GM18867 (cell line): ENCODE measurements around the gene TMEM143.
"Not testable (repeated sequence)": the region's sequence is repeated elsewhere in the genome, so short reads cannot be mapped to it uniquely, and the experiment has no call there.

ENCODE experiments used
- ATAC-seq: cut with Tn5 transposase; IDR thresholded peaks from one replicate; pipeline ENCODE4 v1.9.1; 2021; ENCODE audit warnings: mild to moderate bottlenecking, moderate library complexity; ENCODE audit not compliant: unreplicated experiment

TMEM143 gene

GRCh38 chr19:48391100-48392005, 27.6 kb upstream of the TMEM143 start, which contains the start of gene KDELR1:
TSS of gene KDELR1 (minus strand) at chr19:48391551. CDS start at chr19:48391358, 193 bp downstream.
- ATAC-seq = peak; percentile 72

DNA sequence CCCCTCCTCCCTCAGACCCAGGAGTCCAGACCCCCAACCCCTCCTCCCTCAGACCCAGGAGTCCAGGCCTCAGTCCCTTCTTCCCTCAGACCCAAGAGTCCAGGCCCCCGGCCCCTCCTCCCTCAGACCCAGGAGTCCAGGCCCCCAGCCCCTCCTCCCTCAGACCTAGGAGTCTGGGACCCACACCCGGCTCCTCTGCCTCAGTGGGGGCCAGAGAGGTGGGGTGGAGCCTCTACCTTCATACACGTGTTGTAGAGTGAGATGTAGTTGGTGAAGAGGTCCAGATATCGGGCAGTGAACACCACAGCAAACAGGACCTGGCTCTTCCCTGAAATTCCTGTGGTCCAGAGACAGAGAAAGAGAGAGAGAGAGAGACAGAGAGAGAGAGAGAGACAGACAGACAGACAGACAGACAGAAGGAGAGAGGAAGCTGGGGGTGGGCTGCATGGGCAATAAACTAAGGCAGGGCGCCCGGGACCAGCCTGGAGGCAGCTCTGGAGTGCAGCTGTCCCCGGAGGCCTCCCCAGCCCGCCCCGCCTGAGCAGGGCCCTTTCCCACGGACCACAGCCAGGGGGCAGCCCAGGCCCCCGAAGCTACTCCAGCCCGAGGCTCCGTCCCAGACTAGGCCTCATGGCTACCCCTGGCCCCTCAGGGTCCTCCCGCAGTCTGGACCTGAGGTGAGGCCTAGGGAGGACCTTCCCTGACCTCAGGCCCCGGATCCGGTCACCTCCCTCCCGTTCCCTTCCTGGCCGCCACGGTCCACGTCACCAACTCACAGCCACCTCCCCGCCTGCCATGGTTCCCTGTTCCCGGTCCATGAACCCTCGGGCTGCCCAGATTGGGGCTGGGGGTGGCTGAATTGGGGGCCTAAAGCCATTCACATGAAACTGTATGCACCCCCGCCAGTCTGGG, 26.7 kb upstream of the TMEM143 start:
- ATAC-seq = peak; percentile 50

DNA sequence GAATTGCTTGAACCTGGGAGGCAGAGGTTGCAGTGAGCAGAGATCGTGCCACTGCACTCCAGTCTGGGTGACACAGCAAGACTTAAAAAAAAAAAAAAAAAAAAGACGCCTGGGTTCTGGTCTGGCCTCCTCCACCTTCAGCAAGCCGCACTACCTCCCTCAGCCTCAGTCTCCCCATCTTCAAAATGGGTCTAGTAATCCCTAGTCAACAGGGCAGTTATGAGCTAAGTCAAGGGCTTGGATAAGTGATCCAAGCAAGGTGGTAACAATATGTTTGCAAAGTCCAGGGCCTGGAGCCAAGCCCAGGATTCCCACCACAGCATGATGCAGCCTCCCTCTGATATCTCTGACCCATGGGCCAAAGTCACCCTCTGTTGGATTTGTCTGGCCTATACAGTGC, 23.2 kb upstream of the TMEM143 start:
- no peak for ATAC-seq

DNA sequence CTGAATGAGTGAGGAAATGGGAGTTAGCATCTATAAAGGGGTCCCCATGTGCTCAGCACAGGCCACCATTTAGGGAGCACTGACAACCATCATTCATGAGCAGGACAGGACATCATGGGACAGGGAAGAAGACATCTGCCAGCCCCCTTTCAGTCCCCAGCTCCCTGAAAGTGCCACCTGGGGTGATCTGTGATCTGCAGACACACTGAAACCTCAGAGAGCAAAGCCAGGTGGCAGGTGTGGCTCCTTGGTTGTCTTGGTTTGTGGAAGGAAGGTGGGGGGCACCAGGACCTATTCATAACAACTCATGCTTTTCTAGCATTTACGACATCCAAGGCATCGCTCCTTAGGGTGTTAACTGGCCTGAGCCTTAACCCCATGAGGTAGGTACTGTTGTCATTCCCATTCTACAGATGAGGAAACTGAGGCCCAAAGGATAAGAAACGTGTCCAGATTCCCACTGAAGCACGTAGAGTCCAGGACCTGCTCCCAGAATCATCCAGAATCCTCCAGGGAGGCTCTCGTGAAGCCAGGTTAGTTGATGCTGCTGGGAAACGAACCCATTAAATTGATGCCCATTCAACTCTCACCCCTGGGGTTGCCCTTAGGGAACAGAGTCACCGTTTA, 21.8 kb upstream of the TMEM143 start:
- no peak for ATAC-seq

DNA sequence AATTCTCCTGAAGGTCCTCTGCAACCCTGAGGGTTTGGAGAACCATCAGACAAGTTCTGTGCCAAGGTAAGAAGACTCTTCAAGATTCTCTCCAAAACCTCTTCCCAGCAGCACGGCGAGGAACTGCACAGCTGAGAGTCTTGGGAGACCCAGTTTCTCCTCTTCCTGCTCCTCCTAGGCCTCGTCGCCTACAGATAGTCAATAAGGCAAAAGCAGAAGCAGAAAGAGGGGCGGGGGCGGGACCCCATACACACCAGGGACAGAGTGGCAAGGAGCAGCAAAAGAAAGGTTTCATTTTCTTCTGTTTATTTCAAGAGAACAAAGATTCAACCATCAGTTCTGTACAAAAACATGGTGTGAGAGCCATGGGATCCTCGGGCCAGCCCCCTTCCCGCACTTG, 18.5 kb upstream of the TMEM143 start:
- ATAC-seq = no peak

DNA sequence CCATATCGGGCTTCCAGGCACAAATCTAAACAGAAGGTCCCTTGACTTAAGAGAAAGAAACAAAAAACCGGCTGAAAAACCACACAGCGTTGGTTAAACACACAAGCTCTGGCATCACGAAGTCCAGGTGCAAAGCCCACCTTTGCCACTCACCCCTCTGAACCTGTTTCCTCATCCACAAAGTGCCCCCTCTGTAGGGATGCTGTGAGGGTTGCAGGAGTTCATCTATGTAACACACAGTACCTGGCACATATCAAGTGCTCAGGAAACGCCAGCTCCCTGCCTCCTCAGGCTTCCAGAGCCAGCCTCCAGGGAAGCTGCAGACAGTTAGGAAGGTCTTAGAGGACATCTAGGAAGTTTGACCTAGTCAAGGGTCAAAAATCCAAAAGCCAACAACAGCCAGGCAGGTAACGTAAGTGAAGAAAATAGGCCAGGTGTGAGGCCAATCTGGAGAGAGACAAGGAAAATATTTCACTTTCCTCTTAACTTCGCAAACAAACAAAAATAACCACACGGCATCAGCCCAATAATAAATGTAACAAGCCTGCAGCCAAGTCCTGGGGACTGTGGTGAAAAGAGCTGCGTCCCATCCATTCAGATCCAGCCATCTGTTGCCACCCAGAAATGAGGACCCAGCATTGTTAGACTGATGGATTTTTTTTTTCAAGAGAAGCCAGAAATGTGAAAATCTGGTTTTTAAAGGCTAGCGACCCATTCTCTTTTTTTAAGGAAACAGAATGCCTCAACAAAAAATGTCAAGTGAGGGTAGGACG, 17.6 kb upstream of the TMEM143 start:
- no peak for ATAC-seq

- ATAC-seq = no peak
Observed at GRCh38 chr19:48379058-48379457, 15.3 kb upstream of the TMEM143 start.

DNA sequence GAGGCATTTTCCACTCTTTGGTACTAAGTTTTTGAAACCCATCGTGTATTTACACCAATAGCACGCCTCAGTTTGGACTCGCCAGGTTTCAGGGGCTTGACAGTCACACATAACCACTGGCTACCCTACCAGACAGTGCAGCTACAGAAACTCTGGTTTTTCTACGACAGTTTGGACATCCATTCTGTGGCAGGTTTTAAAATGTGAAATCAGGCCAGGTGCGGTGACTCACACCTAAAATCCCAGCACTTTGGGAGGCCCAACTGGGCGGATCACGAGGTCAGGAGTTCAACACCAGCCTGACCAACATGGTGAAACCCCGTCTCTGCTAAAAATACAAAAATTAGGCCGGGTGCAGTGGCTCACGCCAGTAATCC, 14.4 kb upstream of the TMEM143 start:
- ATAC-seq = no peak

DNA sequence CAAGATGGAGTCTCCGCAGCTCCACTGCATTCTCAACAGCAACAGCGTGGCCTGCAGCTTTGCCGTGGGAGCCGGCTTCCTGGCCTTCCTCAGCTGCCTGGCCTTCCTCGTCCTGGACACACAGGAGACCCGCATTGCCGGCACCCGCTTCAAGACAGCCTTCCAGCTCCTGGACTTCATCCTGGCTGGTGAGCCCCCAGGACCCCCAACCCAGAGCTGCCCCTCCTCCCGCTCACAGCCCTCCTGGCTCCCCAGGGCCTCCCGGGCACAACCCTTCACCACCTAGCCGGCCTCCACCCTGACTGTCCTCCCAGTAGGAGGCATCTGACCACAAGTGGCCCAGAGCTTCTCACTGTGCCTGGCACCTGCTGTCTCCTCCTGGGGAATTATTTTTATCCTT, 9.8 kb upstream of the TMEM143 start:
- no peak for ATAC-seq

DNA sequence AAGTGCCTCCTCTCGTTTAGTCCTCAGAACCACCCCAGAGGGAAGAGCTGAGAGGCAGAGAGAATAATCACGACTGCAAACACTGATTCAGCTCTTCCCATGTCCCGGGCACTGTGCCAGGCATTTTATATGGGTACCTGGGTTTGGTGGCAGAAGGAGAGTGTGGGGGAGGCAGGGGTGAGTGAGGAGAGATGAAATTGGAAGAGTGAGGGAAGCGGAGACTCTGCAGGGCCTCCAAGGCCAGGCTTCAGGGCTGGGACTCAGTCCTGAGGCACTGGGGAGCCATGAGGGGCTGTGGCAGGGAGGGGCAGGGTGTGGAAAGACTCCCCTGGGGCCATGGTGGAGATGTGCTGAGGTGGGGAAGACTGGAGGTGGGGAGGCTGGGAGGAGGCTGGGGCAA, 9.2 kb upstream of the TMEM143 start:
- ATAC-seq = no peak

- not testable (repeated sequence) for ATAC-seq
Observed at GRCh38 chr19:48371771-48372170, 8.0 kb upstream of the TMEM143 start.

DNA sequence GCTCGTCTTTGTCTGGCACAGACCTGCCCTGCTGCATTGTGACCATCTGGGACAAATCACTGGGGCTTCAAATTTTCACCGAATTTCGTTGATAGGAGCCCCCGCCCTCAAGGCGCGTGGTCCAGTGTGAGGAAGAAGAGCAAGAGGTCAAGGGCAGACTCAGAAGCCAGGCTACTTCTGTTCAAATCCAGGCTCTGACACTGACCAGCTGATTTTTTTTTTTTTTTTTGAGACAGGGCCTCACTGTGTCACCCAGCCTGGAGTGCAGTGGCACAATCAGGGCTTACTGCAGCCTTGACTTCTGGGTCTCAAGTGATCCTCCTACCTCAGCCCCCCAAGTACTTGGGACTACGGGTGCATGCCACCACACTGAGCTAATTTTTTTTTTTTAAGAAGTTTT, 7.6 kb upstream of the TMEM143 start:
- ATAC-seq = no peak

- ATAC-seq = no peak
Observed at GRCh38 chr19:48370955-48371354, 7.2 kb upstream of the TMEM143 start.

GRCh38 chr19:48368936-48369335, 5.2 kb upstream of the TMEM143 start:
- ATAC-seq = no peak

DNA sequence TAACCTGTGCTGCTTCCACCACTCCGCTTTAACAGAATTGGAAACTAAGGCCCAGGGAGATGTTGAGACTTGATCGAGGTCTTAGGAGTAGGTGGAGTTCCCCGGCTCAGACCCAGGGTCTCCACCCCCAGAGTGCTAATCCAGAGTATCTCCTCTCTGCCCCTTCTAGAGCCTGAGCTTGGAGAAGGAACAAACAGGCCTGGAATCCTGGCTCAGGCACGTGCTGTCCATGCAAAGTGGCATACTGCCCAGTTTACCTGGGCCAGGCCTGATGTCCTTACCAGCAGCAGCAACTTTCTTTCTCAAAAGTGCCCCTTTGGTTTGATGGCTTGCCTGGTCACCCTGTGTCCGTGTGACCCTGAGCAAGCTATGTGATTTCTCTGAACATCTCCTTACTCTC, 4.1 kb upstream of the TMEM143 start:
- ATAC-seq = no peak

GRCh38 chr19:48365602-48366001, 1.9 kb upstream of the TMEM143 start:
- ATAC-seq = no peak

- no peak for ATAC-seq
Observed at GRCh38 chr19:48364598-48365348, 1.0 kb upstream of the TMEM143 start.

DNA sequence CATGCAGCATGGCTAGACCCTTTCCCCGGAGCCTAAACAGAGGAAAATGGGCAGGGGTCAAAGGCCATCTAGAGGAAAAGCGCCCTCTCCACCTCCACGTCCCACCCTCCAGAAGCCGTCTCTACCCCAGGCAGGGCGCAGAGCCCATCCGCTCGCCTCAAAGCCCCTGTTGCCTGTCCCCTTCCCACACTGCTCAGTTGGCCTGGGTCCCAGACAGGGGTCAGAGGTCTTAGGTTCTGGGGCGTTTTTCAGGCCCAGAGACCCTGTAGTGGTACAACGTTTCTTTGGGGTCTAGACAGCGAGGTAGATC, 285 bp downstream of the TMEM143 start:
- peak; percentile 12 for ATAC-seq

DNA sequence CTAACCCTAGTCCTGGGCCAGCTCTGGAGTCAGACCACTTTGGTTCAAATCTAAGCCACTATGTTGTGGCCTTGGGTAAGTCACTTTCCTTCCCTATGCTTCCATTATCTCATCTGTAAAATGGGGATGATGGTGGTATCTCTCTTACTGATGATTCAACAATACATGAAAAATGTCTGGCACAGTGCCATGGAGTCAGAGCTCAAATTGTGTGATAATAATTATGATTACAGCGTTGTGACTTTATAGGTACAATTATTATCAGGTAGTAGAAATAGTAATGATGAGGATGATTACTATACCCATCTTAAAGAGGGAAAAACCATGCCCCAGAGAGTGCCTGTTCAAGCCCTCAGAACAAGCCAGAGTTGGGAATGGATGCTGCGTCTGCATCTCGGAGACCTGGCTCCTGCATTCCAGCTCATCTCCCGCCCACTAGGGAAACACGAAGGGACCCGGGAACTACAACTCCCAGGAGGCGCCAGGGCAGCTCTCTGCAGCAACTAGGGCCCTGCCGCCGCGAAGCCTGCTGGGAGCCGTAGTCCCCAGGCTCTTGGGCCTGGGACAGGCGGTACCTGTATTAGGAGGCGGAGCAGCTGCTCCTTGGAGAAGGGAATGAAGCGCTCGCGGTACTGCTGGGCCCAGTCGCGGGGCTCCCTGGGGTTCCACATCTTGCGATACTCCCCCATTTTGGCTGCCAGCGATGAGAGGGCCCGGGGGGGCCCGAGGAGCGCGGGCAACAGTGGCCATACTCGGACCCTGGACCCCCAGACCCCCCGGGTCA, 832 bp downstream of the TMEM143 start:
- peak; percentile 51 for ATAC-seq
